Superior temporal gyrus (tissue), 1 donor: ENCODE measurements around the gene SMNDC1.
"Not testable (repeated sequence)": the region's sequence is repeated elsewhere in the genome, so short reads cannot be mapped to it uniquely, and the experiment has no call there.

Experiments
- DNase-seq: peaks from one replicate; pipeline ENCODE4 v3.0.0-alpha.2; 2016; ENCODE audit errors: extremely low spot score

SMNDC1 gene

DNA sequence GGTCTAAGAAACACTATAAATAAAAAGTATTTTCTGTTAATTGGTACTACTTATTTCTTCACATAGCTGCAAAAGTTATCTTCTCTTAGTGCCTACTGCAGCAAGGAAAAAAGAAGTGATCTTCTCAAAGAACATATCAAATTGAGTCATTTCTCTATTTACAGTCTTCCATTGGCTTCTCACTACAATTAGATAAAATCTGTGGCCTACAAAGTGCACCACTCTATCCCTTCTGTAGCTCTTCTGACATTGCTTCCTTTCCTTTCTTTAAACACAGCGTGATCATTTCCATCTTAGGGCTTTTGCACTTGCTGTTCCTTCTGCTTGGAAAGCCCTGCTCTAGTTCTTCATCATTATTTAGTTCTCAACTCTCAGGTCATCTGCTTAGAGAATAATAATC, 52.6 kb downstream of the SMNDC1 start:
- no peak for DNase-seq

DNA sequence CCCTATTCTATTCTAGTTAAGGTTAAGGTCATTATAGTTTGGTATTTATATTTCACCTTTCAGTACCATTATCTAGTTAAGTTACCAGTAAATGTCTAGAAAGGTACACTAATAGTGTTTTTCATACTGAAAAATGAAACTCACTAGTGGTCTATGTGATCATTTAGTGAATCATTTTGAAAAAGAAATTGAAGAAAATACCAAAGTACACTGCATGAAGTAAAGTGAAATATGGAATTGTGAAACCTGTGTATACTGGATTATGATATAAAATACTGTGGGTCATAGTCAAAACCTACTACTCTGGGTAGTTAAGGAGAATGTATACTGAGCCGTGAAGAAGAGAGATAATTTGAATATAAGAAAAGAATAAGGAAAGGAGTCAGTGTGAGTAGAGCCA, 53.3 kb downstream of the SMNDC1 start:
- not testable (repeated sequence) for DNase-seq

- DNase-seq, result not testable (repeated sequence)
Measured at GRCh38 chr10:110249489-110249888, 55.2 kb downstream of the SMNDC1 start.

DNA sequence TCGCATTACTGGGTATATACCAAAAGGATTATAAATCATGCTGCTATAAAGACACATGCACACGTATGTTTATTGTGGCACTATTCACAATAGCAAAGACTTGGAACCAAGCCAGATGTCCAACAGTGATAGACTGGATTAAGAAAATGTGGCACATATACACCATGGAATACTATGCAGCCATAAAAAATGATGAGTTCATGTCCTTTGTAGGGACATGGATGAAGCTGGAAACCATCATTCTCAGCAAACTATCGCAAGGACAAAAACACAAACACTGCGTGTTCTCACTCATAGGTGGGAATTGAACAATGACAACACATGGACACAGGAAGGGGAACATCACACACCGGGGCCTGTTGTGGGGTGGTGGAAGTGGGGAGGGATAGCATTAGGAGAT, 56.9 kb downstream of the SMNDC1 start:
- not testable (repeated sequence) for DNase-seq

DNA sequence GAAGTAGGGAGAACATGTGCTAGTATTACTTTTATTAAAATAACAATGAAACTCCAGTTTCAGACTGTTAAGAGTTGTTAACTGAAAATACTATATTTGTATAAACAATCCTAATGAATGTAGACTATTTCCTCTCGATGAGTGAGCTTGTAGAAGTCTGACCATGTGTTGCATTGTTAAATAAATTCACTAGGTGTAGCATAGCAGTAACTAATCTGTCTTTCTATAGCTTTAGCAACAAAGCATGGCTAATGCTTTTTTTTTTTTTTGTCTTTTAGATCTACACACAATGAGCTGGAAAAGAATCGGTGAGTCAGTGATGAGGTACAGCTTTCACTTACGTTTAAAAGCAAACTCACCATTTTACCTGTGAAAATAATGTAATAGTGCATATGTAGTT, 60.2 kb downstream of the SMNDC1 start:
- DNase-seq, result no peak

- no peak for DNase-seq
Measured at GRCh38 chr10:110242511-110242910, 62.2 kb downstream of the SMNDC1 start.

- DNase-seq, result no peak
Measured at GRCh38 chr10:110241841-110242240, 62.9 kb downstream of the SMNDC1 start.

DNA sequence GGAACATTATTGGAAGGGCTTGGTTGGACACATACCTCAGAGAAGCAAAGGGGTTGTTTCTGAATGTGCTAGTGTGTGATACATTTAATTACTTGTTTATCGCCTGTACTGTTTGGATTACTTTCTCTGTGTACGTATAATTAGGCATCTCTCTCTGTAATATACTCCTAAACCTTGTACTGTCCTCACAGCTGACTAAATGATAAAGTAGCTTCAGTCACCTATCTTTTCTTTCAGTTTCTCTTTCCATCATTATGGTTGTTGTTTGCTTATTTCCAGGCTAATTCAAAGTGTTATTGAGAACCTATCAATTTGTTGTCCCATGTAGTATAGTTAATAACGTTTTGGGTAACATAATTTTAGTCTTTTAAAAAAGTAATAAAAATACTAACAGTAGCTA, 63.3 kb downstream of the SMNDC1 start:
- DNase-seq, result no peak
